ENCODE results near the gene BTAF1.

Gene BTAF1

GRCh38 chr10:91977491-91977890, 53.9 kb downstream of the BTAF1 start:
- no peaks in the 10 kb centered on the region for H3K9me3 ChIP-seq (ENCODE audit: control insufficient read depth in 2 of 2, low read length in 2 of 2)
- H3K4me1 ChIP-seq (ENCODE audit: control insufficient read depth, insufficient read depth, low read length) = no peaks in the 10 kb centered on the region
- no peak overlapping the region for H3K9ac ChIP-seq (ENCODE audit: low read length in 2 of 2)
- H3K4me3 ChIP-seq (ENCODE audit: low read length in 2 of 2) = no peak overlapping the region
- no peak overlapping the region for H3K27ac ChIP-seq (ENCODE audit: low read length)
- peaks cover 5 to 8% of the 10 kb centered on the region in 2 donors for H3K36me3 ChIP-seq (ENCODE audit: control insufficient read depth in 2 of 2, insufficient read depth in 2 of 2, low read length in 2 of 2)
- H3K27me3 ChIP-seq (ENCODE audit: control insufficient read depth in 1 of 2, insufficient read depth in 2 of 2, low read length in 2 of 2) = no peaks in the 10 kb centered on the region

DNA sequence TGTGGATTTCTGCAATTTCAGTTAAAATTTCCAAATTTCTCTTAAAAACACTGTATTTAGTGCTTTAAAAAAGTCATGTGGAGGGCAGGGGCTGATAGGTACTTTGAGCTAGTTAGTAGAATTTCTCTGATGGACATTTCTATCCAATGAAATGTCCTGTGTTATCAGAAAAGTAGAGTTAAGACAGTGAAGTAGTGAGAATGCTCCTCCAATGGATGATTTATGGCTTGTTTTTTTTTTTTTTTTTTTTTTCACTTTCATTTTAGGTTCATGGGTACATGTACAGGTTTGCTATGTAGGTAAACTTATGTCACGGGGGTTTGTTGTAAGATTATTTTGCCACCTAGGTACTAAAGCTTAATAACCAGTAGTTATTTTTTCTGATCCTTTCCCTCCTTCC, 55.0 kb downstream of the BTAF1 start:
- Histone ChIP-seq H3K27ac (ENCODE audit: low read length) (no peak overlapping the region), H3K4me1 (ENCODE audit: control insufficient read depth, insufficient read depth, low read length) (no peaks in the 10 kb centered on the region), H3K4me3 (ENCODE audit: low read length in 2 of 2) (no peak overlapping the region), H3K9me3 (ENCODE audit: control insufficient read depth in 2 of 2, low read length in 2 of 2) (no peaks in the 10 kb centered on the region), H3K27me3 (ENCODE audit: control insufficient read depth in 1 of 2, insufficient read depth in 2 of 2, low read length in 2 of 2) (no peaks in the 10 kb centered on the region), H3K9ac (ENCODE audit: low read length in 2 of 2) (no peak overlapping the region), H3K36me3 (ENCODE audit: control insufficient read depth in 2 of 2, insufficient read depth in 2 of 2, low read length in 2 of 2) (peaks cover 12 to 17% of the 10 kb centered on the region in 2 donors)

DNA sequence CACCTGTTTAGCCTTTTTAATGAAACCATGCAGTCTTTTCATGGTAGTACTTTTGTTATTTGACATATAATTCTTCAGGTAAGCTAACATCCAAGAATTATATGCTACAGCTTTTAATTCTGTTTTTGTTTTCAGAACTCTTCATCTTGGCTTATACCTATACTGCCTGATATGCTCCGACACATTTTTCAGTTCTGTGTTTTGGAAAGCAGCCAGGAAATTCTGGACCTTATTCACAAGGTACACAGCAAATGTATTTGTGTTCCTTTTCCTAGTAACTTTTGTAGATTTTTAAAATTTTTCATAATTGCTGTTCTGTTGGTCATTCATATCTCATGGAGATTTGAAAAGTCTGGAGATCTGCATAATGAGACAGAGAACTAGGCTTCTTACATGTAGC, 56.7 kb downstream of the BTAF1 start:
- H3K4me1 ChIP-seq (ENCODE audit: control insufficient read depth, insufficient read depth, low read length) = no peaks in the 10 kb centered on the region
- no peaks in the 10 kb centered on the region for H3K27me3 ChIP-seq (ENCODE audit: control insufficient read depth in 1 of 2, insufficient read depth in 2 of 2, low read length in 2 of 2)
- no peak overlapping the region for H3K9ac ChIP-seq (ENCODE audit: low read length in 2 of 2)
- H3K36me3 ChIP-seq (ENCODE audit: control insufficient read depth in 2 of 2, insufficient read depth in 2 of 2, low read length in 2 of 2) = peaks cover 18 to 19% of the 10 kb centered on the region in 2 donors
- no peaks in the 10 kb centered on the region for H3K9me3 ChIP-seq (ENCODE audit: control insufficient read depth in 2 of 2, low read length in 2 of 2)
- H3K4me3 ChIP-seq (ENCODE audit: low read length in 2 of 2) = no peak overlapping the region
- H3K27ac ChIP-seq (ENCODE audit: low read length) = no peak overlapping the region

- Histone ChIP-seq H3K27me3 (ENCODE audit: control insufficient read depth in 1 of 2, insufficient read depth in 2 of 2, low read length in 2 of 2) (no peaks in the 10 kb centered on the region), H3K4me1 (ENCODE audit: control insufficient read depth, insufficient read depth, low read length) (no peaks in the 10 kb centered on the region), H3K9me3 (ENCODE audit: control insufficient read depth in 2 of 2, low read length in 2 of 2) (no peaks in the 10 kb centered on the region), H3K36me3 (ENCODE audit: control insufficient read depth in 2 of 2, insufficient read depth in 2 of 2, low read length in 2 of 2) (peaks cover 19 to 21% of the 10 kb centered on the region in 2 donors), H3K9ac (ENCODE audit: low read length in 2 of 2) (no peak overlapping the region), H3K4me3 (ENCODE audit: low read length in 2 of 2) (no peak overlapping the region), H3K27ac (ENCODE audit: low read length) (no peak overlapping the region)
Measured at GRCh38 chr10:91983416-91983815, 59.8 kb downstream of the BTAF1 start.

DNA sequence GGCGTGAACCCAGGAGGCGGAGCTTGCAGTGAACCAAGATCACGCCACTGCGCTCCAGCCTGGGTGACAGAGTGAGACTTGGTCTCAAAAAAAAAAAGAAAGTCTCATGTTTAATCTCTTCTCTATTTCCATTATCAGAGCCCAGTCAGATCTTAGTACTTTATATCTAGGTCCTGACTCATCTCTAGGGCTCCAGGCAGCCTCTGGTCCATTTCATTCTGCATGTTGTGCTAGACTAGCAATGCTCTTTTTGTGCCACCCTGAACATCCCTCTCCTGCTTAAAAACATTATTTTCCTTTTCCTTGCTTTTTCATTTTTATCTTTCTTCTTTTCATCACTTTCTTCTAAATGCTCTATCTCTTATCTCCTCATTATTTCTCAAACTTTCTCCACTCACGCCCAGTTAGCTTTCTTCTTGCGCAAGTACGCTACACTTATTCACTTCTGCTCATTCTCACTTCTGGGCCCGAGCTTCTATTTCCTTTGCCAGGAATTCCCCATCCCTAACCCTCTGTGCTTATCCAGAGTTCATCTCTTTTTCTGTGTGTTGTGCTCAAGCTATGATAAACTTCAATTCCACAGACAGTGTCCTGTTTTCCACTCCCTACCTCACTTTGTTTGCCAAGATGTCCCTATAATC, 63.9 kb downstream of the BTAF1 start:
- Histone ChIP-seq H3K9ac (ENCODE audit: low read length in 2 of 2) (no peak overlapping the region), H3K4me3 (ENCODE audit: low read length in 2 of 2) (no peak overlapping the region), H3K27ac (ENCODE audit: low read length) (no peak overlapping the region), H3K9me3 (ENCODE audit: control insufficient read depth in 2 of 2, low read length in 2 of 2) (no peaks in the 10 kb centered on the region), H3K4me1 (ENCODE audit: control insufficient read depth, insufficient read depth, low read length) (no peaks in the 10 kb centered on the region), H3K27me3 (ENCODE audit: control insufficient read depth in 1 of 2, insufficient read depth in 2 of 2, low read length in 2 of 2) (no peaks in the 10 kb centered on the region), H3K36me3 (ENCODE audit: control insufficient read depth in 2 of 2, insufficient read depth in 2 of 2, low read length in 2 of 2) (peaks cover 20 to 21% of the 10 kb centered on the region in 2 donors)

DNA sequence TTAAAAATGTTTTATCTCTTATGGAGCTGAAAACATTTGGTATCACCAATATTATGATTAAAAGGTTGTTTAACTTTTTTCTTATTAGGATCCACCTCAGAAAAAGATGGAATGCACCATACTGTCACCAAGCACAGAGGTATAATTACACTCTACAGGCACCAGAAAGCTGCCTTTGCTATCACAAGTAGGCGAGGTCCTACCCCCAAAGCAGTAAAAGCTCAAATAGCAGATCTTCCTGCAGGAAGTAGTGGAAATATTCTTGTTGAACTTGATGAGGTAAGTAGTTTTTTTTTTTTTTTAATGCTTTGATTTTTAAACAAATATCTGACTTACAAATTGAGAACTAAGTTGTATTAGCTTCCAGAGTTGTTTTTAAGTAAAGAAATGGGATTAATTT, 68.5 kb downstream of the BTAF1 start:
- H3K4me3 ChIP-seq (ENCODE audit: low read length in 2 of 2) = no peak overlapping the region
- no peaks in the 10 kb centered on the region for H3K9me3 ChIP-seq (ENCODE audit: control insufficient read depth in 2 of 2, low read length in 2 of 2)
- H3K36me3 ChIP-seq (ENCODE audit: control insufficient read depth in 2 of 2, insufficient read depth in 2 of 2, low read length in 2 of 2) = peaks cover 17 to 18% of the 10 kb centered on the region in 2 donors
- no peaks in the 10 kb centered on the region for H3K4me1 ChIP-seq (ENCODE audit: control insufficient read depth, insufficient read depth, low read length)
- H3K27me3 ChIP-seq (ENCODE audit: control insufficient read depth in 1 of 2, insufficient read depth in 2 of 2, low read length in 2 of 2) = no peaks in the 10 kb centered on the region
- H3K9ac ChIP-seq (ENCODE audit: low read length in 2 of 2) = no peak overlapping the region
- H3K27ac ChIP-seq (ENCODE audit: low read length) = no peak overlapping the region

DNA sequence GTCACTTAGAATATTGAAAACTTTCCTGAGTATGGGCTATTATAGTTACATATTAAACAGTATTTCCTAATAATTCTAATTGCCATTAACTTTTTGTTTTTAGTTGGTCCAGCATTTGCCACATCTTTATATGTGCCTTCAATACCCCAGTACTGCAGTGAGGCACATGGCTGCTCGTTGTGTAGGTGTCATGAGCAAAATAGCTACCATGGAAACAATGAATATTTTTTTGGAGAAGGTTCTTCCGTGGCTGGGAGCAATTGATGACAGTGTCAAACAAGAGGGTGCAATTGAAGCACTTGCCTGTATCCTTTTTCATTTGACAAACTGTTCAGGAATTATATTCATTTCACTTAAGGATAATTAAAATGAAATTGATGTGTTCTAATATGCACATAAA, 72.7 kb downstream of the BTAF1 start:
- H3K27ac ChIP-seq (ENCODE audit: low read length) = no peak overlapping the region
- H3K4me1 ChIP-seq (ENCODE audit: control insufficient read depth, insufficient read depth, low read length) = no peaks in the 10 kb centered on the region
- no peak overlapping the region for H3K9ac ChIP-seq (ENCODE audit: low read length in 2 of 2)
- H3K27me3 ChIP-seq (ENCODE audit: control insufficient read depth in 1 of 2, insufficient read depth in 2 of 2, low read length in 2 of 2) = no peaks in the 10 kb centered on the region
- no peaks in the 10 kb centered on the region for H3K9me3 ChIP-seq (ENCODE audit: control insufficient read depth in 2 of 2, low read length in 2 of 2)
- H3K36me3 ChIP-seq (ENCODE audit: control insufficient read depth in 2 of 2, insufficient read depth in 2 of 2, low read length in 2 of 2) = peaks cover 18 to 27% of the 10 kb centered on the region in 2 donors
- H3K4me3 ChIP-seq (ENCODE audit: low read length in 2 of 2) = no peak overlapping the region

DNA sequence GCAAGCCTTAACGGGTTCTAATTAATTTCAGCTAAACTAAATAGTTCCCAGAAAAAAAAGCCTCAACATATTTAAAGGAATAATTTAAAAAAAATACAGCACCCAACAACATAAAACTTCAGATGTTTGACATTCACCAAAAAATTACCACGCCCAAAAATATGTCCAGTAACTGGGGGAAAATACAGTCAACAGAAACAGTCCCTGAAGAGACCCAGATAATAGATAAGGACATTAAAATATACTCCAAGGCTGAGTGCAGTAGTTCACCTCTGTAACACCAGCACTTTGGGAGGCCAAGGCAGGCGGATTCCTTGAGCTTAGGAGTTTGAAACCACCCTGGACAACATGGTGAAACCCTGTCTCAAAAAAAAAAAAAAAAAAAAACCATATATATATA, 78.0 kb downstream of the BTAF1 start:
- Histone ChIP-seq H3K4me3 (ENCODE audit: low read length in 2 of 2) (no peak overlapping the region), H3K27ac (ENCODE audit: low read length) (no peak overlapping the region), H3K27me3 (ENCODE audit: control insufficient read depth in 1 of 2, insufficient read depth in 2 of 2, low read length in 2 of 2) (no peaks in the 10 kb centered on the region), H3K9ac (ENCODE audit: low read length in 2 of 2) (no peak overlapping the region), H3K9me3 (ENCODE audit: control insufficient read depth in 2 of 2, low read length in 2 of 2) (no peaks in the 10 kb centered on the region), H3K4me1 (ENCODE audit: control insufficient read depth, insufficient read depth, low read length) (no peaks in the 10 kb centered on the region), H3K36me3 (ENCODE audit: control insufficient read depth in 2 of 2, insufficient read depth in 2 of 2, low read length in 2 of 2) (peaks cover 8 to 28% of the 10 kb centered on the region in 2 donors)

DNA sequence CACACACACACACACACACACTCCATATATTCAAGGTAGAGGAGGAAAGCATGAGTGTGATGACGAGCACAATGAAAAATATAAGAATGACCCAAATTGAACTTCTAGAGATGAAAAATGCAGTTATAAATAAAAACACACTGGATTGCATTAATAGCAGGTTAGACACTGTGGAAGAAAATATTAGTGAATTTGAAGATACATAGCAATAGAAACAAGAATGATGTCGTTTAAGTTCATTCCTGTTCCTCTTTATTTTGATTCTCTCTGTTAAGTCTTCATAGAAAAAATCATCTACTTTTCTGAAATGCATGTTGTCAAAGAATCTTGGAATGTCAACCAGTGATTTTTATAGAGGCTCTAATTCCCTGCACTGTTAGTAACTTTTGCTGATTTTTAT, 78.4 kb downstream of the BTAF1 start:
- Histone ChIP-seq H3K27ac (ENCODE audit: low read length) (no peak overlapping the region), H3K4me3 (ENCODE audit: low read length in 2 of 2) (no peak overlapping the region), H3K9ac (ENCODE audit: low read length in 2 of 2) (no peak overlapping the region), H3K9me3 (ENCODE audit: control insufficient read depth in 2 of 2, low read length in 2 of 2) (no peaks in the 10 kb centered on the region), H3K36me3 (ENCODE audit: control insufficient read depth in 2 of 2, insufficient read depth in 2 of 2, low read length in 2 of 2) (peaks cover 8 to 28% of the 10 kb centered on the region in 2 donors), H3K27me3 (ENCODE audit: control insufficient read depth in 1 of 2, insufficient read depth in 2 of 2, low read length in 2 of 2) (no peaks in the 10 kb centered on the region), H3K4me1 (ENCODE audit: control insufficient read depth, insufficient read depth, low read length) (no peaks in the 10 kb centered on the region)

DNA sequence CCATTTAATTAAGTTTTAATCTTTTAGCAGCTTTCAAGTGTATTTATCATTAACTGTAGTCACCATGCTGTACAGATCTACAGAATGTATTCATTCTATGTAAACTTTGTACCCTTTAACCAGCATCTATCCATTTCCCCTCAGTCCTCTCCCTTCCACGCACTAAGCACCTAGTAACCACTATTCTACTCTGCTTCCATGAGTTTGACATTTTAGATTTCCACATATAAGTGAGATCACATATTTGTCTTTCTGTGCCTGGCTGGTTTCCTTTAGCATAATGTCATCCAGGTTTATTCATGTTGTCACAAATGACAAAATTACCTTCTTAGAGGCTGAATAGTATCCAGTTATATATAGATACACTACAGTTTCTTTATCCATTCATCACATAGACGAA, 79.7 kb downstream of the BTAF1 start:
- Histone ChIP-seq H3K4me1 (ENCODE audit: control insufficient read depth, insufficient read depth, low read length) (no peaks in the 10 kb centered on the region), H3K36me3 (ENCODE audit: control insufficient read depth in 2 of 2, insufficient read depth in 2 of 2, low read length in 2 of 2) (peaks cover 2 to 22% of the 10 kb centered on the region in 2 donors), H3K9me3 (ENCODE audit: control insufficient read depth in 2 of 2, low read length in 2 of 2) (no peaks in the 10 kb centered on the region), H3K9ac (ENCODE audit: low read length in 2 of 2) (no peak overlapping the region), H3K4me3 (ENCODE audit: low read length in 2 of 2) (no peak overlapping the region), H3K27ac (ENCODE audit: low read length) (no peak overlapping the region), H3K27me3 (ENCODE audit: control insufficient read depth in 1 of 2, insufficient read depth in 2 of 2, low read length in 2 of 2) (no peaks in the 10 kb centered on the region)

- Histone ChIP-seq H3K4me3 (ENCODE audit: low read length in 2 of 2) (no peak overlapping the region), H3K36me3 (ENCODE audit: control insufficient read depth in 2 of 2, insufficient read depth in 2 of 2, low read length in 2 of 2) (peaks cover 4 to 11% of the 10 kb centered on the region in 2 donors), H3K27ac (ENCODE audit: low read length) (no peak overlapping the region), H3K9ac (ENCODE audit: low read length in 2 of 2) (no peak overlapping the region), H3K27me3 (ENCODE audit: control insufficient read depth in 1 of 2, insufficient read depth in 2 of 2, low read length in 2 of 2) (no peaks in the 10 kb centered on the region), H3K4me1 (ENCODE audit: control insufficient read depth, insufficient read depth, low read length) (no peaks in the 10 kb centered on the region), H3K9me3 (ENCODE audit: control insufficient read depth in 2 of 2, low read length in 2 of 2) (no peaks in the 10 kb centered on the region)
Measured at GRCh38 chr10:92005978-92006377, 82.4 kb downstream of the BTAF1 start.
